Activated CD8-positive, alpha-beta T cell treated with anti-CD3 and anti-CD28 coated beads for 36 hours (primary cell): ENCODE data around the gene HOXD8. TPM values are rescaled to one million over a fixed set of nuclear protein-coding genes. Genes with fewer than 3 reads are reported as not detected.

ENCODE experiments used
- ATAC-seq: fragments of 200-7000 bp; cut with Tn5 transposase; one replicate; pipeline ENCODE4 v1.10.0; 2021; ENCODE audit warnings: mild to moderate bottlenecking, moderate library complexity
- CTCF ChIA-PET: fragments of 350-600 bp; sonication (Branson Sonifier 250); formaldehyde crosslinking; loops from one replicate; lab custom pipeline; 2021; ENCODE audit warnings: antibody characterized with exemption; lab: Charles Lee
- POLR2A ChIA-PET: fragments of 350-600 bp; sonication (Branson Sonifier 250); formaldehyde crosslinking; loops from one replicate; lab custom pipeline; 2021; ENCODE audit warnings: antibody characterized with exemption; lab: Charles Lee
- DNase-seq: peaks from one replicate; pipeline ENCODE4 v3.0.0-alpha.2; 2020
- H3K27ac Mint-ChIP-seq: one replicate; pipeline ENCODE4 v1.8.0; 2021; ENCODE audit warnings: mild to moderate bottlenecking, mixed read lengths
- H3K27me3 Mint-ChIP-seq: one replicate; pipeline ENCODE4 v1.8.0; 2021; ENCODE audit warnings: mixed read lengths
- H3K36me3 Mint-ChIP-seq: one replicate; pipeline ENCODE4 v1.8.0; 2021; ENCODE audit warnings: low read depth, mixed read lengths
- H3K4me1 Mint-ChIP-seq: one replicate; pipeline ENCODE4 v1.8.0; 2021; ENCODE audit warnings: low read depth, mixed read lengths
- H3K4me3 Mint-ChIP-seq: one replicate; pipeline ENCODE4 v1.8.0; 2021; ENCODE audit warnings: mild to moderate bottlenecking, moderate library complexity, mixed read lengths
- H3K9me3 Mint-ChIP-seq: one replicate; pipeline ENCODE4 v1.8.0; 2021; ENCODE audit warnings: mixed read lengths
- CTCF ChIP-seq: fragments of 200-600 bp; IDR thresholded peaks from one replicate; pipeline ENCODE4 v1.8.0; 2022; ENCODE audit warnings: antibody characterized with exemption, mild to moderate bottlenecking
- intact Hi-C: fragments of 100-400 bp; cut with micrococcal nuclease; formaldehyde crosslinking; loops from one replicate; pipeline ENCODE4 v1.10.0; 2022
- total RNA-seq, 2 experiments: library from RNA; stranded (reverse); gene quantifications; one replicate each; pipeline ENCODE4 v1.2.3, GENCODE V29; 2021

HOXD8 gene
- total RNA-seq, 2 experiments from 2014 or later = not detected

- ATAC-seq = no peak
- Mint-ChIP-seq H3K4me1 (peaks cover 7% of the 10 kb centered on the region), H3K27me3 (peaks cover 83% of the 10 kb centered on the region), H3K4me3 (no peak overlapping the region), H3K9me3 (no peaks in the 10 kb centered on the region), H3K27ac (no peak overlapping the region), H3K36me3 (no peaks in the 10 kb centered on the region)
- intact Hi-C loops = no loop called here
- TF ChIP-seq CTCF = no peak
- ChIA-PET CTCF (interaction anchor here (0.8 to 2.7 kb wide), 5 partner anchors 10 to 402 kb away, joined by 3 to 17 read pairs (median 4); no protein-coding TSS in a partner anchor), POLR2A (interaction anchor here (0.7 kb wide), 1 partner anchor 77 kb away, joined by 3 read pairs; no protein-coding TSS in a partner anchor)
- no peak for DNase-seq
These were observed 21.3 kb downstream of the HOXD8 start for GRCh38 chr2:176150584-176151441.

- CTCF ChIA-PET = interaction anchor here (0.8 to 2.7 kb wide), 5 partner anchors 11 to 401 kb away, joined by 3 to 17 read pairs (median 4); no protein-coding TSS in a partner anchor
- POLR2A ChIA-PET = interaction anchor here (1.0 kb wide), 1 partner anchor 10 kb away, joined by 3 read pairs; no protein-coding TSS in a partner anchor
- intact Hi-C loops = no loop called here
- Mint-ChIP-seq H3K27me3 (peaks cover 82% of the 10 kb centered on the region), H3K36me3 (no peaks in the 10 kb centered on the region), H3K4me3 (no peak within 1 kb of the TSS), H3K27ac (no peak within 1 kb of the TSS), H3K9me3 (no peaks in the 10 kb centered on the region), H3K4me1 (peaks cover 7% of the 10 kb centered on the region)
- ATAC-seq = no peak
- DNase-seq = no peak
- no peak for TF ChIP-seq CTCF
These were observed 22.2 kb downstream of the HOXD8 start, which contains the start of gene HOXD4 for GRCh38 chr2:176151442-176152287. TSS of gene HOXD4 (plus strand) at chr2:176151550. CDS start at chr2:176151634, 84 bp downstream.

- intact Hi-C loops = no loop called here
- POLR2A ChIA-PET = interaction anchor here (1.0 kb wide), 1 partner anchor 9 kb away, joined by 3 read pairs; no protein-coding TSS in a partner anchor
- TF ChIP-seq CTCF = no peak
- H3K4me3 Mint-ChIP-seq = no peak overlapping the region
- no peaks in the 10 kb centered on the region for H3K9me3 Mint-ChIP-seq
- no peak for ATAC-seq
- peaks cover 10% of the 10 kb centered on the region for H3K4me1 Mint-ChIP-seq
- CTCF ChIA-PET = interaction anchor here (0.9 to 2.7 kb wide), 4 partner anchors 12 to 499 kb away, joined by 3 to 17 read pairs (median 6); no protein-coding TSS in a partner anchor
- H3K27me3 Mint-ChIP-seq = peaks cover 78% of the 10 kb centered on the region
- H3K27ac Mint-ChIP-seq = no peak overlapping the region
- no peak for DNase-seq
- no peaks in the 10 kb centered on the region for H3K36me3 Mint-ChIP-seq
These were observed 23.1 kb downstream of the HOXD8 start for GRCh38 chr2:176152350-176153181.

GRCh38 chr2:176154576-176155252 is 25.2 kb downstream of the HOXD8 start:
- no peak for TF ChIP-seq CTCF
- Mint-ChIP-seq H3K4me1 (peaks cover 15% of the 10 kb centered on the region), H3K27me3 (peaks cover 72% of the 10 kb centered on the region), H3K36me3 (no peaks in the 10 kb centered on the region), H3K27ac (no peak overlapping the region), H3K9me3 (no peaks in the 10 kb centered on the region), H3K4me3 (no peak overlapping the region)
- DNase-seq (no peak), ATAC-seq (no peak)
- ChIA-PET CTCF (interaction anchor here (1.0 to 2.3 kb wide), 5 partner anchors 16 to 400 kb away, joined by 3 to 7 read pairs (median 4); no protein-coding TSS in a partner anchor), POLR2A (no interaction called here)
- intact Hi-C loops = no loop called here
